SK-N-SH treated with all-trans-retinoic acid at 6 μM for 48 hours (cell line): ENCODE data around the gene FBXL12.
"Not testable (repeated sequence)": the region's sequence is repeated elsewhere in the genome, so short reads cannot be mapped to it uniquely, and the experiment has no call there.

Source experiments
- ATAC-seq: fragments of 200-7000 bp; cut with Tn5 transposase; 3 replicates; pipeline ENCODE4 v1.9.1; 2020; ENCODE audit warnings: mild to moderate bottlenecking, moderate library complexity
- ARNTL ChIP-seq: fragments of 450-650 bp; formaldehyde crosslinking; IDR thresholded peaks from 2 replicates; pipeline ENCODE4 v1.5.0; 2020; ENCODE audit warnings: low read depth, mild to moderate bottlenecking, moderate library complexity, borderline replicate concordance
- CREB5 ChIP-seq: fragments of 250-450 bp; sonication (Bioruptor Pico); IDR thresholded peaks from 2 replicates; pipeline ENCODE4 v1.5.1; 2020; ENCODE audit warnings: low read depth, mild to moderate bottlenecking, moderate library complexity
- CSDC2 ChIP-seq: fragments of 250-450 bp; sonication (Bioruptor Pico); IDR thresholded peaks from 2 replicates; pipeline ENCODE4 v1.5.0; 2020; ENCODE audit warnings: mild to moderate bottlenecking, moderate library complexity
- CSRNP3 ChIP-seq: fragments of 250-450 bp; sonication (Bioruptor Pico); IDR thresholded peaks from 2 replicates; pipeline ENCODE4 v1.5.1; 2021; ENCODE audit warnings: mild to moderate bottlenecking, moderate library complexity
- ESRRG ChIP-seq: fragments of 250-450 bp; sonication (Bioruptor Pico); IDR thresholded peaks from 2 replicates; pipeline ENCODE4 v1.6.1; 2021; ENCODE audit warnings: mild to moderate bottlenecking
- GLIS3 ChIP-seq: fragments of 250-450 bp; sonication (Bioruptor Pico); IDR thresholded peaks from 2 replicates; pipeline ENCODE4 v1.5.0; 2020; ENCODE audit warnings: mild to moderate bottlenecking, moderate library complexity
- ISL1 ChIP-seq: fragments of 250-450 bp; sonication (Bioruptor Pico); IDR thresholded peaks from 2 replicates; pipeline ENCODE4 v2.1.2; 2022; ENCODE audit warnings: mild to moderate bottlenecking, moderate library complexity
- OSR1 ChIP-seq: fragments of 250-450 bp; sonication (Bioruptor Pico); IDR thresholded peaks from 2 replicates; pipeline ENCODE4 v1.8.0; 2022; ENCODE audit warnings: moderate library complexity, mild to moderate bottlenecking, inconsistent platforms
- PATZ1 ChIP-seq: fragments of 250-450 bp; sonication (Bioruptor Pico); IDR thresholded peaks from 2 replicates; pipeline ENCODE4 v1.8.0; 2020; ENCODE audit warnings: mild to moderate bottlenecking, moderate library complexity, borderline replicate concordance
- POU6F1 ChIP-seq: fragments of 250-450 bp; sonication (Bioruptor Pico); IDR thresholded peaks from 2 replicates; pipeline ENCODE4 v1.8.0; 2021; ENCODE audit warnings: low read depth, mild to moderate bottlenecking, moderate library complexity, borderline replicate concordance
- PPARA ChIP-seq: fragments of 250-450 bp; sonication (Bioruptor Pico); IDR thresholded peaks from 2 replicates; pipeline ENCODE4 v1.5.0; 2020; ENCODE audit warnings: mild to moderate bottlenecking, borderline replicate concordance
- RARB ChIP-seq: fragments of 250-450 bp; sonication (Bioruptor Pico); IDR thresholded peaks from 2 replicates; pipeline ENCODE4 v1.8.0; 2021; ENCODE audit warnings: mild to moderate bottlenecking, moderate library complexity
- TCF4 ChIP-seq: fragments of 250-450 bp; sonication (Bioruptor Pico); IDR thresholded peaks from 2 replicates; pipeline ENCODE4 v1.8.0; 2021; ENCODE audit warnings: mild to moderate bottlenecking, moderate library complexity, borderline replicate concordance
- TOX ChIP-seq: fragments of 250-450 bp; sonication (Bioruptor Pico); IDR thresholded peaks from 2 replicates; pipeline ENCODE4 v1.8.0; 2021; ENCODE audit warnings: mild to moderate bottlenecking, moderate library complexity, borderline replicate concordance
- TSHZ2 ChIP-seq: fragments of 250-450 bp; sonication (Bioruptor Pico); IDR thresholded peaks from 2 replicates; pipeline ENCODE4 v1.5.0; 2020; ENCODE audit warnings: mild to moderate bottlenecking, moderate library complexity
- ZFP3 ChIP-seq: fragments of 250-450 bp; sonication (Bioruptor Pico); IDR thresholded peaks from 2 replicates; pipeline ENCODE4 v1.5.0; 2020; ENCODE audit warnings: mild to moderate bottlenecking, moderate library complexity
- ZFP30 ChIP-seq: fragments of 450-650 bp; formaldehyde crosslinking; IDR thresholded peaks from 2 replicates; pipeline ENCODE4 v1.5.0; 2022; ENCODE audit warnings: mild to moderate bottlenecking, moderate library complexity
- ZNF565 ChIP-seq: fragments of 450-650 bp; formaldehyde crosslinking; conservative IDR thresholded peaks from 2 replicates; pipeline ENCODE4 v1.5.0; 2020; ENCODE audit warnings: low read depth, mild to moderate bottlenecking, moderate library complexity
- ZNF70 ChIP-seq: fragments of 450-650 bp; formaldehyde crosslinking; IDR thresholded peaks from 2 replicates; pipeline ENCODE4 v1.5.0; 2020; ENCODE audit warnings: mild to moderate bottlenecking, moderate library complexity
- ZNF8 ChIP-seq: fragments of 450-650 bp; formaldehyde crosslinking; IDR thresholded peaks from 2 replicates; pipeline ENCODE4 v1.5.0; 2020; ENCODE audit warnings: mild to moderate bottlenecking, moderate library complexity

The FBXL12 gene

GRCh38 chr19:9789066-9789465 lies 29.8 kb downstream of the FBXL12 start:
- TF ChIP-seq ZFP3 (CRISPR knock-in tag) (no peak), ZNF70 (CRISPR knock-in tag) (no peak), CSDC2 (CRISPR knock-in tag) (no peak), CREB5 (CRISPR knock-in tag) (no peak), ZNF8 (CRISPR knock-in tag) (no peak), PPARA (CRISPR knock-in tag) (no peak), OSR1 (CRISPR knock-in tag) (no peak), TSHZ2 (CRISPR knock-in tag) (no peak), ISL1 (CRISPR knock-in tag) (no peak), TOX (CRISPR knock-in tag) (no peak), ZNF565 (CRISPR knock-in tag) (no peak), GLIS3 (CRISPR knock-in tag) (no peak), PATZ1 (CRISPR knock-in tag) (no peak), CSRNP3 (CRISPR knock-in tag) (no peak), ESRRG (CRISPR knock-in tag) (no peak), ZFP30 (no peak), ARNTL (CRISPR knock-in tag) (no peak), POU6F1 (no peak), TCF4 (CRISPR knock-in tag) (no peak)
- TF ChIP-seq, all 23 proteins: peak for 0
- ATAC-seq, result no peak

GRCh38 chr19:9788604-9789003 lies 30.3 kb downstream of the FBXL12 start:
- ATAC-seq, result not testable (repeated sequence)

- ATAC-seq, result no peak
- TF ChIP-seq ISL1 (CRISPR knock-in tag) (no peak), ESRRG (CRISPR knock-in tag) (no peak), TOX (CRISPR knock-in tag) (no peak), ARNTL (CRISPR knock-in tag) (no peak), RARB (CRISPR knock-in tag) (no peak), ZNF8 (CRISPR knock-in tag) (no peak), GLIS3 (CRISPR knock-in tag) (no peak), TSHZ2 (CRISPR knock-in tag) (no peak)
These were observed 32.1 kb downstream of the FBXL12 start for GRCh38 chr19:9786819-9787218.
